Ascending aorta (tissue), 2 donors: ENCODE measurements around the gene CHCHD1. TPM values are rescaled to one million over a fixed set of nuclear protein-coding genes. Genes with fewer than 3 reads are reported as not detected.
A peak's percentile ranks its signal among the peaks of the same experiment; 100 is the strongest.

Experiments
- DNase-seq, 2 donors: peaks; one replicate each; pipeline ENCODE4 v3.0.0-alpha.2; 2019; ENCODE audit warnings: low spot score in 2 of 2
- H3K27ac ChIP-seq, 2 donors: fragments of 200-600 bp; sonication (generic); one replicate each; pipeline ENCODE4 v1.5.1; 2016 to 2017; ENCODE audit warnings: mild to moderate bottlenecking in 1 of 2
- H3K27me3 ChIP-seq: fragments of 200-600 bp; sonication (generic); one replicate; pipeline ENCODE4 v1.5.1; 2017
- H3K36me3 ChIP-seq, 2 donors: fragments of 200-600 bp; sonication (generic); one replicate each; pipeline ENCODE4 v1.5.1; 2016
- H3K4me1 ChIP-seq, 2 donors: fragments of 200-600 bp; sonication (generic); one replicate each; pipeline ENCODE4 v1.5.1; 2016 to 2017; ENCODE audit warnings: mild to moderate bottlenecking in 1 of 2
- H3K4me3 ChIP-seq, 2 donors: fragments of 200-600 bp; sonication (generic); one replicate each; pipeline ENCODE4 v1.5.1; 2016 to 2017; ENCODE audit warnings: mild to moderate bottlenecking in 1 of 2
- H3K9me3 ChIP-seq, 2 donors: fragments of 200-600 bp; sonication (generic); one replicate each; pipeline ENCODE4 v1.5.1; 2016
- CTCF ChIP-seq, 3 experiments: fragments of 200-600 bp in 2 of 3; fragments of 450-650 bp in 1 of 3; sonication (generic) in 2 of 3; IDR thresholded peaks; one replicate each; pipeline ENCODE4 v1.5.1; 2016 to 2019; ENCODE audit warnings: antibody characterized with exemption in 3 of 3, mild to moderate bottlenecking in 1 of 3, moderate library complexity in 1 of 3
- intact Hi-C: fragments of 100-400 bp; cut with DNase I; formaldehyde crosslinking; loops from one replicate; pipeline ENCODE4 v1.15.1; 2023
- total RNA-seq: library from RNA; depleted of rRNA; stranded (reverse); fragments of >200 nt; gene quantifications from one replicate; pipeline ENCODE4 v1.1.0, GENCODE V29; 2016

Gene CHCHD1
- total RNA-seq, 1 donor from 2014 or later: 24.5 TPM

- peaks cover 14 to 16% of the 10 kb centered on the region in 2 donors for H3K36me3 ChIP-seq
- H3K27me3 ChIP-seq: no peaks in the 10 kb centered on the region
- no peak for TF ChIP-seq CTCF (IDR thresholded peaks at IDR 0.05)
- DNase-seq: no peak
- H3K27ac ChIP-seq: peak overlapping the region in 1 of 2 donors; percentile 95
- H3K9me3 ChIP-seq: no peaks in the 10 kb centered on the region
- H3K4me3 ChIP-seq: peak overlapping the region in 1 of 2 donors; percentile 82
- H3K4me1 ChIP-seq: peaks cover 12 to 25% of the 10 kb centered on the region in 2 donors
- intact Hi-C loops: loop anchor here (10.0 kb wide), 1 partner anchor 498 kb away; the partner anchor contains the start of gene DNAJC9
Observed at GRCh38 chr10:73742454-73742734, 39.5 kb upstream of the CHCHD1 start.

GRCh38 chr10:73743327-73743904, 38.4 kb upstream of the CHCHD1 start:
- TF ChIP-seq CTCF (IDR thresholded peaks at IDR 0.05): no peak
- intact Hi-C loops: loop anchor here (10.0 kb wide), 1 partner anchor 499 kb away; the partner anchor contains the start of gene DNAJC9
- Histone ChIP-seq H3K9me3 (no peaks in the 10 kb centered on the region), H3K4me3 (peak overlapping the region; percentile 73 to 82), H3K27ac (peak overlapping the region; percentile 95 to 96), H3K36me3 (peaks cover 21% of the 10 kb centered on the region in 2 donors), H3K27me3 (no peaks in the 10 kb centered on the region), H3K4me1 (peaks cover 12 to 25% of the 10 kb centered on the region in 2 donors)
- no peak for DNase-seq

- no peak for TF ChIP-seq CTCF (IDR thresholded peaks at IDR 0.05)
- peak within 1 kb of the TSS; percentile 73 to 82 for H3K4me3 ChIP-seq
- peaks cover 27 to 28% of the 10 kb centered on the region in 2 donors for H3K36me3 ChIP-seq
- DNase-seq: peak; percentile 87 to 98
- intact Hi-C loops: loop anchor here (1.0 to 10.0 kb wide), 4 partner anchors 28 to 499 kb away; partner anchors contain the start of genes DNAJC9, NDST2 and ZSWIM8
- H3K27ac ChIP-seq: peak within 1 kb of the TSS; percentile 95 to 96
- H3K9me3 ChIP-seq: no peaks in the 10 kb centered on the region
- peaks cover 12 to 25% of the 10 kb centered on the region in 2 donors for H3K4me1 ChIP-seq
- no peaks in the 10 kb centered on the region for H3K27me3 ChIP-seq
Observed at GRCh38 chr10:73743905-73744663, 37.8 kb upstream of the CHCHD1 start, which contains the start of gene SEC24C. Gene SEC24C, plus strand, starts transcription at chr10:73744372. Its CDS starts 2,461 bp downstream, at chr10:73746833.

GRCh38 chr10:73744664-73744975, 37.2 kb upstream of the CHCHD1 start:
- Histone ChIP-seq H3K36me3 (peaks cover 28 to 33% of the 10 kb centered on the region in 2 donors), H3K27ac (peak overlapping the region; percentile 95 to 96), H3K4me1 (peaks cover 12 to 25% of the 10 kb centered on the region in 2 donors), H3K4me3 (peak overlapping the region; percentile 73 to 82), H3K9me3 (no peaks in the 10 kb centered on the region), H3K27me3 (no peaks in the 10 kb centered on the region)
- intact Hi-C loops: loop anchor here (1.0 to 10.0 kb wide), 4 partner anchors 28 to 500 kb away; partner anchors contain the start of genes DNAJC9, NDST2 and ZSWIM8
- no peak for TF ChIP-seq CTCF (IDR thresholded peaks at IDR 0.05)
- peak in 1 of 2 donors; percentile 78 for DNase-seq

GRCh38 chr10:73746721-73747120, 35.1 kb upstream of the CHCHD1 start:
- Histone ChIP-seq H3K36me3 (peaks cover 49 to 51% of the 10 kb centered on the region in 2 donors), H3K4me1 (peaks cover 12 to 27% of the 10 kb centered on the region in 2 donors)

More at GRCh38 chr10:73746721-73747120, 35.1 kb upstream of the CHCHD1 start:
- Histone ChIP-seq H3K9me3 (no peaks in the 10 kb centered on the region), H3K4me3 (no peak overlapping the region), H3K27me3 (no peaks in the 10 kb centered on the region), H3K27ac (no peak overlapping the region)
- intact Hi-C loops: loop anchor here (10.0 kb wide), 1 partner anchor 502 kb away; the partner anchor contains the start of gene DNAJC9
- no peak for TF ChIP-seq CTCF (IDR thresholded peaks at IDR 0.05)
- peak in 1 of 2 donors; percentile 50 for DNase-seq
